HG02571 (cell line): ENCODE data around the gene NR6A1.

Experiments
- ATAC-seq: cut with Tn5 transposase; IDR thresholded peaks from one replicate; pipeline ENCODE4 v1.9.1; 2021; ENCODE audit warnings: mild to moderate bottlenecking, moderate library complexity; ENCODE audit not compliant: unreplicated experiment

Gene NR6A1

DNA sequence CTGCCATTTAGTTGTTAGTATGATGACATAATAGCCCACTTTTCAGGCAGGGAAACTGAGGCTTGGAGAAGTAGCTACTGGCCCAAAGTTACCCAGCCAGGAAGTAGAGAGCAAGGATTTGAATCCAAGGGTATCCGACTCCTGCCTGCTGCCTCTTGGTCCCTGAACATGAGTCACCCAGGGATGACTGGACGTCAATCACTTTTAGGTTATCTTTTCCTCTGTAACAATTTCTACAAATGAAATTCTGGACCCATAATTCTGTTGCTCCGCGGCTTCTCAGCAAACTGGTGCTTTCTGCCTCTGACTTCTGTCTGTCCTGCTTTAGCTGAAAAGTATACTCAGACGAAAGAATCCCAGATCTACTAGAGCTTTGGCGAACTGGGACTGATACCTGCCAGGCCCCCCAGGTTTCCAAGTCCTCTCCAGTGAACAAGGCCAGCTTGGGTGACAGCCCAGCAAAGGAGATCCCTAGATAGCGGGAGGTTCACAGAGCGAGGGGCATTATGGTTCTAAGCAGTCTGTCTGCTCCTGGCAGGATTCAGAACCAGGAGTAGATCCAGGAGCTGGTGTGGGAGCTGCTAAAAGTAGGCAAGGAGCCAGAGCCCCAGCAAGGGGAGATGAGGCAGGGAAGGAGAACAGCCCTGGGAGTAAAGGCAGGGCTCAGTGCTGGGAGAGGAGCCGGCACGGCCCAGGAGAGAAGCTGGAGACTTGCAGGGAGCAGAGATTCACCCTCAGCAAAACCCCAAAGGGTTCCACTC, 26.4 kb upstream of the NR6A1 start:
- ATAC-seq = no peak

DNA sequence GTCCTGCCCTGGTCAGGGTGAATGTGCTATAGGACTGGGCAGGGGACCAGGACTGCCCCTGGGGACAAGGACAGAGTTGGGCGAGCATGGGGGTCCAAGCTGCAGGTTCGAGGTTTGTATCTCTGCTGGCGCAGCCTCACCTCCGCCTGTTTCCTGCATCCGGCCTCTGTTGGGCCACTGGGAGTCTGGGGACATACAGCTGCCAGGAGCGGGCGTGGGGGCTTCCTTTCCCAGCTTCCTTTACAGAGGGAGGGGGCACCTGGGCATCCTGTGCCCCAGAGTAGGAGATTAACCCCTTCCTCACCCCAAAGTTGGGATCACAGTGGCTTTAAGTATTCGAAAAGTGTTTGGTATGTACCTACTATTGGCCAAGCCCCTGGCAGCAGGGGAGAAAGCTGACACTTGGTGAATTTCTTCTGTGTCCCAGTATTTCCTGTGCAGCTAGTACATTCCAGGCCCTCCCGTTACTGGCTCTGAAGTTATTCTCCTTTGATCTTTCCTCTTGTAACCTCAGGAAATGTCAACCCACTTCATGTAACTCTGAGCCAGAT, 24.8 kb upstream of the NR6A1 start:
- ATAC-seq = no peak

DNA sequence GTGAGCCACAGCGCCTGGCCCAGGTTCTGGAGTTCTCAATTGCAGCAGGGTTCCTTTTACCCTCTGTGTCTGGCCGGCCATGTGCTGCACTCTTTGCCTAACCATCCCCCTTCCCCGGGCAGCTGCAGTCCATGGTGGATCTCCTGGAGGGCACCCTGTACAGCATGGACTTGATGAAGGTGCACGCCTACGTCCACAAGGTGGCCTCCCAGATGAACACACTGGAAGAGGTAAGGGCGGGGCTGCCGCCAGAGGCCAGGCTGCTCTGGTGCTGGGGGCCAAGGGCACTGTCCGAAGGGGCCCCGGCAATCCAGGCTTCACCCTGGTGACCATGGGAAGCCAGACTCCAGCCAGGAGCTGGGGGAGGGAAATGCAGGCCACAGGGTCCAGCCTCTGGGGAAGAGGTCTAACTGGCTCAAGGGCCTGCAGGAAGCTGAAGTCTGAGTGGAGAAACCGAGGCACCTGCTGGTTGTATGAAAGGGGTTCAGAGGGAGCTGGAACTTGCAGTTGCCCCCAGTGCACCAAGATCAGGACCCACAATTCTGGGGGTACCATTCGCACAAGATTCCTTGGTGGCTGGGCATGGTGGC, 23.9 kb upstream of the NR6A1 start:
- ATAC-seq = no peak

DNA sequence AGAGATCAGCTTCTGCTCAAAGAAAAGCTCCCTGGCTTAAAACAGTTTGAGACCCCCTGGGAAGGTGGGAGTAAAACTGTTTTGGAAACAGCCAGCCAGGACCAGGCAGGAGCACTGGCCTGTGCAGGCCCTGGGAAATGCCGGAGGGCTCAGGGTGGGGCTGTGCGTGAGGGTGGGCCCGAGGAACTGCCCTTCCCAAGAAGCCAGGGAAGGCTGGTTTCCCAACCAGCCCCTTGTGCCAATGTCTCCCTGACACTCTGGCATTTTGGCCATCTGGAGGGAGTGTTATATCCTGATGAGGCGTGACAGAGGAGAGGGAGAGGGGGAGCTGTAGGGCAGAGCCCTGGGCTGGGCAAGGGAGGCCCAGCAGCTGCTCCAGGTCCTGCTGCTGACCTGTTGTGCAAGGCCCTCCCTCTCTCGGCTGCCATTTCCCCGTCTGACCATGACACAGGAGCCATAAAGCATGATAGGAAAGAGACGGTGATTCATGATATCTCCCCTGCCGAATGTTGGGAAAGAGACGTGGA, 22.0 kb upstream of the NR6A1 start:
- no peak for ATAC-seq

DNA sequence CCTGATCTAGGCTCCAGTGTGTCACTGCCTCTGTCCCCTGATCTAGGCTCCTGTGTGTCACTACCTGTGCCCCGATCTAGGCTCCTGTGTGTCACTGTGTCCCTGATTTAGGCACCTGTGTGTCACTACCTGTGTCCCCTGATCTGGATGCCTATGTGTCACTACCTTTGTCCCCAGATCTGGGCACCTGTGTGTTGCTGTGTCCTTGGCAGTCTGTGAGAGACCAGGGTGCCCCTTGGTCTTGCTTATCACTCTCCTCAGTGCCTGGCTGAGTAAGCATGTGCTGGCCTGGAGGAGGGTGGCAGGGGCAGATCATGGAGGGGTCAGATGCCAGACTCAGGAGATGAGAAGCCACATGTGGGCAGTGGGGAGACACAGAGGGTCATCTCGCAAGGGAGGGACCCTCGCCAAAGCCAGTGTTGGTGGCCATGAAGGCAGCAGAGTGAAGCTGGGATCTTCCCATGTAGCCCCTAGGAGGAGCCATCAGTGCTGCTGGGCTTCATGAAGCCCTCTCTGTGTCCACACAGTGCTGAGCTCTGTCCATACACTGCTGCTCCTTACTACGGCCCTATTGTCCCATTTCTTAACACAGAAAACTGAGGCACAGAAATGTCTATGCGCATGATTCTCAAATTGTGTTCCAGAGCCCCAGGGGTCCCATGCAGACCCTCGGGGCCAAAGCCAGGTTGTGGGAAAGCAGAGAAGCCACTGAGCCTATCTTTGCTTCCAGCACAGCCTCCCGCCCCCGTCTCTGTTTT, 21.3 kb upstream of the NR6A1 start:
- ATAC-seq = no peak

DNA sequence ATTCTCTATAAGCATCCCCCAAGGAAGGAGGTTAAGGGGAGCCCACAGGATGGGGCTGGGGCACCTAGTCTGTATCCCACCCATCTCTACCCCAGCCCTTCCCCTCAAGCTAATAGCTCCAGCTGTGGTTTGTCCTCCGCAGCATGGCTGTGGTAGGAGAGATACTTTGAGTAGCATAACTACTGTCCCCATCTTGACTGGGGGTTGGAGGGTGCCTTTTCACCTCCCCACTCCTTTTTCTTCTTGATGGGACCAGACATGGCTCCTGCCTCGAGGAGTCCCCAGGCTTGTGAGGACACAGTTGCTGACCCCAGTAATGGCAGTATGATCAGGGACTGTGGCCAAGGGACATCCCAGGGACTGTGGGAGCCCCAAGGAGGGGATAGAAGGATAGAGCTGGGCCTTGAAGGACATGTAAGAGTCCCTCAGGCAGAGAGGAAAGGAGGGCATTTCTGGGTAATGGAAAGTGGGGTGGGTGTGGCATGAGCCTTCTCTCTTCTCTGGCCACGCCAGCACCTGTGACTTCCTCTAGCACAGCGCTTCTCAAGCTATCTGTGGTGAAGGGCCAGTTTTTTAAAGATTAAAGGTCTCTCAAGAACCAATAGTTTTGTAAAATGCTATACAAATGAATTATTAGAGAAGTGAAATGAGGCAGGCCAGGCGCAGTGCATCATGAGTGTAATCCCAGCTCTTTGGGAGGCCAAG, 19.8 kb upstream of the NR6A1 start:
- no peak for ATAC-seq

DNA sequence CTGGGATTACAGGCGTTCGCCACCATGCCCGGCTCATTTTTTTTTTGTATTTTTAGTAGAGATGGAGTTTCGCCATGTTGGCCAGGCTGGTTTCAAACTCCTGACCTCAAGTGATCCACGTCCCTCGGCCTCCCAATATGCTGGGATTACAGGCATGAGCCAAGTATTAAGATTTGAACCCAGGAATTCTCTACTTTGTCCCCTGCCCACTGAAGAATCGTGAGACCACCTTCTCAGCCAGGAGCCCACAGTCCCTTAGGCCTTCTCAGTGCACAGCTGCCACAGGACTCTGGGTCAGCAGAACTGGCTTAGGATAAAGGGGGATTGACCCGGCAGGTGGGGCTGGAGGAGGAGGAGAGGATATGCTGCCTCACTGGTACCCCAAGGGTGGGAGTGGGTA, 19.2 kb upstream of the NR6A1 start:
- ATAC-seq = no peak

DNA sequence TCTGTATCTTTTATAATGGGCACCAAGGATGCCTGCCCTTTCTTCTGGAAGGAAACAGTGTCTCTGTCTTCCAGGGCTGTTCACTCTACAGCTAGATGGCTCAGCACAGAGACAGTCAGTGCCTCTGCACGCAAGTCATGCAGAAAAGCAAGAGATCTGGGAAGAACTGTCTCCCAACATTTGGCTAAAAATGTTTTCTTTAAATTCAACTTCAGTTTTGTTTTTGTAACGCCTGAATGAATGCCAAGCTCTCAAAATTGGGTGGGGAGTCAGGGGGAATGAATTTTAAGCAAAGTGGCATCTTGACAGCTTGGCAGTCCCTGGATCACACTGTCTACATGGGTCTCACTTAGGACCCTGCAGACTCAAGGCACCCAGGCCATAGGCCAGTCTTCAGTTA, 18.4 kb upstream of the NR6A1 start:
- no peak for ATAC-seq

DNA sequence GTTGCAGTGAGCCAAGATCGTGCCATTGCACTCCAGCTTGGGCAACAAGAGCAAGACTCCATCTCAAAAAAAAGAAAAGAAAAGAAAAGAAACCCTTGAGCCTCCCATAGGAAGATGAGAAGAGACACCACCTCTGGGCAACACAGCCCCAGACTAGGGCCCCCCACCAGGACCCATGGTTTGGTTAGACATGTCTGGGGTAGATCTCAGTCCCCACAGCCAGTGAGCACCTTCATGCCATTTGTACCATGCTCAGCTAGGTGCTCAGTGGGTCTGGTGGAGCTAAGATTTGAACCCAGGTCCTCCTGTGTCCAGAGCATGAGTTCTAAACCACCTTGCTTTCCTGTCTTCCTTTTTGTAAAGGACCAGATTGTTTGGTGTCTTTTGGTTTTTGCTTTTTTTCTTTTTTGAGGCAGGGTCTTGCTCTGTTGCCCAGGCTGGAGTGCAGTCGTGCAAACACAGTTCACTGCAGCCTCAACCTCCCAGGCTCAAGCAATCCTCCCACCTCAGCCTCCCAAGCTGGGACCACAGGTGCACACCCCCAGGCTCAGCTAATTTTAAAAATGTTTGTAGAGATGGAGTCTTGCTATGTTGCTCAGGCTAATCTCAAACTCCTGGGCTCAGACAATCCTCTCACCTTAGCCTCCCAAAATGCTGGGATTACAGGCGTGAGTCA, 17.6 kb upstream of the NR6A1 start:
- no peak for ATAC-seq

DNA sequence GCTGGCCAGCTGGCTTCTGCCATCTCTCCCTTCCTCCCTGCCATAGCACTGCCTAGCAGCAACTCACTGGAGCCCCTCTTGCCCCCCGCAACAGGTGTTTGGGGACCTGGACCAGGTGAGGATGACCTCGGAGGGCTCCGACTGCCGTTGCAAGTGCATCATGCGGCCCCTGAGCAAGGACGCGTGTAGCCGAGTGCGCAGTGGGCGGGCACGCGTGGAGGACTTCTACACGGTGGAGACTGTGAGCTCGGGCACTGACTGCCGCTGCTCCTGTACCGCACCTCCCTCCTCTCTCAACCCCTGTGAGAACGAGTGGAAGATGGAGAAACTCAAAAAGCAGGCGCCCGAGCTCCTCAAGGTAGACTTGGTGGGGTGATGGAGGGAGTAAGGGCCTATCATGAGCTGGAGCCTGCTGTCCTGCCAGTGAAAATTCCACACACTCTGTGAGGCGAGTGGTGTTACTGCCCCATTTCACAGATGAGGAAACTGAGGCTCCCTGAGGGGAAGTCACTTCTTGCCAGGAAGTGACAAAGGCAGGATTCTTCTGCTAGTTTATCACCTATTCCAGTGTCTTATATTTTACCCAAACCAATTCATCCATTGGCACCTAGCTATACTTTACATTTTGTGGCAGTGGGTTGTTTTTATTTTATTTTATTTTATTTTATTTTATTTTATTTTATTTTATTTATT, 15.9 kb upstream of the NR6A1 start:
- ATAC-seq = no peak

DNA sequence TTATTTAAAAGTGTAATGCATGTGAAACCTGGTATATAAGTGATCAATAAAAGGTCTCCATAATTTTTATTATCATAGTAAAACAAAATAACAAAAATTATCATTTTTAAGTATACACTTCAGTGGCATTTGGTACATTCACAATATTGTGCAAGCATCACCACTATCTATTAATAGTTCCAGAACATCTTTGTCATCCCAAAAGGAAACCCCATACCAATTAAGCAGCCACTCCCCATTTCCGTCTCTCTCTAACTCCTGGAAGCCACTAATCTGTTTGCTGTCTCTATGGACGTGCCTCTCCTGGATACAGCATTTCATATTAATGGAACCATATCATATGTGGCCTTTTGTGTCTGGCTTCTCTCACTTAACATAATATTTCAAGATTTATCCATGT, 13.4 kb upstream of the NR6A1 start:
- ATAC-seq = no peak

DNA sequence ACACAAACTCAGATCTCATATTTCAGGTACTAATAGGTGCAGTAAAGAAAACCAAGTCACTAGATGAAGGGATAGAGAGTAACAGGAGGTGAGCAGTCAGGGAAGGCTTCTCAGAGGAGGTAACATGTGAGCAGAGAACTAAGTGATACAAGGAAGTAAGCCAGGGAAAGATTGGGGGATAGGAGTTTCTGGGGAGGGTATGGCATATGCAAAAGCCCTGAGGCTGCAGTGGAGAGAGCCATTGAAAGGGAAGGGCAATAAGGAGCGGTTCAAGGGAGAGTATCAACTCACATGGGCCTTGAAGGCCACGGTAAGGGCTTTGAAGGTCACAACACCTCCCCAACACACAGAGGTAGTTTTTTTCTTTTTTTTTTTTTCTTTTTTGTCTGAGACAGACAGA, 12.7 kb upstream of the NR6A1 start:
- no peak for ATAC-seq

DNA sequence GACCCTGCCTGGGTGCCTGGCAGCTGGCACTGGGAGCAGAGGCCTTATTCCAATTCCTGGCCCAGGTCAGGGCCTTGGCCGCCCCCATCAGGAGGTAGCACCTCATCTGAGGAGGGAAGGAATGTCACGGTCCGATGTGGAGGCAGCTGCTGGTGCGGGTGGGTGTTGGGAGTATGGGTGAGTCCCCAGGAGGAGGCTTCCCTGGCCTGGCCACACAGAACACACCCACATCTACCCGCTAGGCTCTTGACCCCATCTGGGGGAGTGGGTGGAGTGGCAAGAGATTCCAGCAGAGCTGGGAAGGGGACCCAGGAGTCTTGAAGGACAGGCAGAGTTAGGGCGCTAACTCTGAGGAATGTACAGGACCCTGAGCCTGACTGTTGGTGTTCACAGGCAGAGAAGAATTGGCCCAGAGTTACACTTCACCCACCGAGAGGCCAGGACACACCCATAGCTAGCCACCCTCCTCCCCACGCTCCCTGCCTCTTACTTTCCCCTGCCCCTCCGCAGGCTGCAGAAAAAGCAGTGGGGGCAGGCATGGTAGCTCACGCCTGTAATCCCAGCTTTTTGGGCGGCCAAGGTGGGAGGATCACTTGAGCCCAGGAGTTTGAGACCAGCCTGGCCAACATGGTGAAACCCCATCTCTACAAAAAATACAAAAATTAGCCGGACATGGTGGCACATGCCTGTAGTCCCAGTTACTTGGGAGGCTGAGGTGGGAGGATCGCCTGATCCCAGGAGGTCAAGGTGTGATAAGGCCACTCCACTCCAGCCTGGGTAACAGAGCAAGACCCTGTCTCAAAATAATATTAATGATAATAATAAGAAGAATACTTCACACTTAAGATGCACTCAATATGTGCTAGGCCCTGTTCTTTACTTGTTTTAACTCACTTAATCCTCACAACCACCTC, 11.8 kb upstream of the NR6A1 start:
- no peak for ATAC-seq

DNA sequence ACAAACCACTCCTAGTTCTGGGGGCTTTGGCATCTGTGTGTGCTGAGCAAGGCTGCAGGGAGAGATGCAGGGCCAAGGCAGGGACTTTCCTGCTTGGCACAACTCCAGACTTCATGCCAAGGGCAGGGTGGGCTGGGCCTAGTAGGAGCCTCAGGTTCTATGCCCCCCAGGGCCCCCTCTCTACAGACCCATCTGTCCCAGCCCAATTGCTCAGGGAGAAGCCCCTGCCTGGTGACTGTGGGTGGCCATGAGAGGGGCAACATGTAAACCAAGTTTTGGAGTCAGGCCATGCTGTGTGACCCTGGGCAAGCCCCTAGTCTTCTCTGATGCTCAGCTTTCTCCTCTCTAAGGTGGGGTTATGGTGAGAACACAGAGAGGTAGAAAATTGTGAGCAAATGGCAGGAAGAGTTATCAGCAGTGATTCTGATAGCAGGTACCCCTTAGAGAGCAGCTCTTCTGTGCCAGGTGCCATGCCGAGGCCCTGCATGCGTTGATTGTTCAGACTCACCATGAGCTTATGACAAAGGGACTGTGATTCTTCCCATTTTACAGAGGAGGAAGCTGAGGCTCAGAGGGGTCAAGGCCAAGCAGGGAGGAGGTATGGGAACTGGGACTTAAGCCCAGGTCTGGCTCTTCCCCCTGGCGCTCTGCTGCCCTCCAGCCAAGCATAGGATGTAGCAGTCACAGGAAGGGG, 11.0 kb upstream of the NR6A1 start:
- no peak for ATAC-seq

DNA sequence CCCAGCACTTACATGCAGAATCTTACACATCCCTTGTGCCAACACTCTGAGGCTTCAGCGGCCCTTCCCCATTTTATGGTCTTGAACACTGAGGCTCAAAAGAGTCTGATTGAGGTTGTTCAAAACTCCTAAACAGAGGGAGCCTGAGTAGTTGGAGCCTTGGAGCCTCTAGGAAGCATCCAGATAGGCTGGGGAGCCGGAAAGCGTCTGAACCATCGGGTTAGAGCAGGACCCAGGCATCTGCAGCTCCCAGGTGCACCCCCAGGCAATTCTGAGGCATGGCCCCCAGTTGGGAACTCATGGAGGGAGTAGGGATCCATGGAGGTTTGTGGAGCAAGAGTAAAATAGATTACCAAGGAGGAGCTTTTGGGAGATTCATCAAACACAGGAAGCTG, 9.6 kb upstream of the NR6A1 start:
- no peak for ATAC-seq

DNA sequence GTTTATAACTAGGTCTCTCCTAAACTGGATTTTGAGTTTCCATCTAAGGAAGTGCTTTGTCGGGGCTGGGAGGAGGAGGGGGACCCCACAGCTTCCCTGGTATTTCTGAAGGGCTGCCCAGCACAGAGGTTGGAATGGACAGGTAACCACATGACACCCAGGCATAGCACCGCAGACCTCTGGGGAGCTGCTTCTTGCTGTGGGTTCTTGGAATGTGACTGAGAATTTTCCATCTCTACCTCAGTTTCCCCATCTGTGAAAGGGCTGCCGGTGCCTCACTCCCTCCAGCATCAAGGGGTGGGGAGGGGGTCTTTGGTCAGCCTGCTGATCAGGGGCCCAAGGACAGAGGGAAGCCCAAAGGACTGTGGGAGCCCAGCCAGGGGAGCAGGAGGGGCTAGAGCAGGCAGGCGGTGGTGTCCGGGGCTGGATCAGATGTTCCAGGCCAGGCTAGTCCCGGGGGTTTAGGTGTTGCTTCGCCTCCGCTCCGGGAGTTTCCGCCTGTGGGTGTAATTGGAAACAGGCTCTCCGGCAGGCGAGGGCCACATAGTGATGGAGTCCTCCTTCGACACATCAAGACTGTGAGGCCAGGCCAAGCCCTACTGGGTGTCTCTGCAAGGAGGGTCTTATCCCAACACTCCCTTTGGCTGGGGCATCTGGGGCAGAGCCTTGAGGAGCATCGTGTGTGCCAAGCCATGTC, 9.1 kb upstream of the NR6A1 start:
- no peak for ATAC-seq

DNA sequence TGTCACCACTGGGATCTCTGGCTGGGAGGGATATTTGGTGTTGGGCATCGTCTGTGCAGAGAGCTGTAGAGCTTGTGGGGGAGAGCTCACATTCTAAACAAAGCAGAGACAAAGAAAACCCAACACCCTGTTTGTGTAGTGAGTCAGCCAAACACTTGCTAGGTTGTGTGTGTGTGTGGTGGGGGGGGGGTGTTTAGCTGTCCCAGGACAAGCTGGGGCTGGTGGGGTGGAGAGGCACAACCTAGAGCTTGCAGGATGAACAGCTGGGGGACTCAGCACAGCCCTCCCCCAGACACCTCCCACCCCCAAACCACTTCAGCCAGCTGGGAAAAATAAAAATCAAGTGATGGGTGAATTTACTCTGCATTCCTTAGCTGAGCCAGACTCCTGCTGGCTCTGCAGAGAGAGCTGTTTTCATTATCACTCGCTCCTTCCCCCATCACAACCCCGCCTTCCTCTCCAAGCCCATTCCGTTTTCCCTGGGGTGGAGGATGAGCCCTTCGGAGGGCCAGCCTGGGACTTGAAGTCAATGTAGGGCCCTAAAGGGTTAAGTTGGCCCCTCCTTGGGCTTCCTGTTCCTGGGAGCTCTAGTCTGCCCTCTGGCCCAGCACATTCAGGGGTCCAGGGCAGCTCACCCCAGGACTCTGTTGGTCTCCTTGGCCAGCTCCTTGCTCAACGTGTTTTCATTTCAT, 8.4 kb upstream of the NR6A1 start:
- ATAC-seq = no peak
